Measurements from ENCODE around the gene FAM20A.

The FAM20A gene

GRCh38 chr17:68489919-68490318 lies 111.2 kb downstream of the FAM20A start:
- DNase-seq: no peak

All from T1000 (cell line).